AG20443 (cell line): ENCODE data around the gene ATP6V1G3.
"Not testable (repeated sequence)": the region's sequence is repeated elsewhere in the genome, so short reads cannot be mapped to it uniquely, and the experiment has no call there.

ENCODE experiments used
- DNase-seq: peaks from one replicate; pipeline ENCODE4 v3.0.0; 2012; ENCODE audit warnings: low spot score, mixed read lengths

ATP6V1G3 gene

GRCh38 chr1:198496216-198497143, 44.0 kb downstream of the ATP6V1G3 start:
- peak; percentile 36 for DNase-seq

- DNase-seq: no peak
These were observed 44.8 kb downstream of the ATP6V1G3 start for GRCh38 chr1:198495631-198496030.

- DNase-seq: no peak
These were observed 45.8 kb downstream of the ATP6V1G3 start for GRCh38 chr1:198494658-198495103.

GRCh38 chr1:198494139-198494538, 46.3 kb downstream of the ATP6V1G3 start:
- no peak for DNase-seq

GRCh38 chr1:198493329-198493728, 47.2 kb downstream of the ATP6V1G3 start:
- DNase-seq: no peak

GRCh38 chr1:198492872-198493271, 47.6 kb downstream of the ATP6V1G3 start:
- peak; percentile 77 for DNase-seq

- DNase-seq: no peak
These were observed 48.9 kb downstream of the ATP6V1G3 start for GRCh38 chr1:198491596-198491995.

- no peak for DNase-seq
These were observed 49.5 kb downstream of the ATP6V1G3 start for GRCh38 chr1:198491028-198491427.

GRCh38 chr1:198490224-198490623, 50.3 kb downstream of the ATP6V1G3 start:
- no peak for DNase-seq

GRCh38 chr1:198486903-198487302, 53.6 kb downstream of the ATP6V1G3 start:
- DNase-seq: no peak

GRCh38 chr1:198483645-198484044, 56.8 kb downstream of the ATP6V1G3 start:
- no peak for DNase-seq

GRCh38 chr1:198483006-198483405, 57.5 kb downstream of the ATP6V1G3 start:
- no peak for DNase-seq

- no peak for DNase-seq
These were observed 58.8 kb downstream of the ATP6V1G3 start for GRCh38 chr1:198481661-198482060.

GRCh38 chr1:198480876-198481275, 59.6 kb downstream of the ATP6V1G3 start:
- no peak for DNase-seq

- not testable (repeated sequence) for DNase-seq
These were observed 63.1 kb downstream of the ATP6V1G3 start for GRCh38 chr1:198477354-198477753.
